Endothelial cell of umbilical vein (primary cell): ENCODE results near the gene MATCAP1.

ENCODE experiments used
- CTCF ChIP-seq, 2 donors: IDR thresholded peaks; 1 replicate in 1 of 2; 2 replicates in 1 of 2; pipeline ENCODE4 v1.5.1; 2011; ENCODE audit warnings: low read length in 2 of 2, mild to moderate bottlenecking in 2 of 2, moderate library complexity in 2 of 2, control low read depth in 1 of 2, inconsistent platforms in 1 of 2, low read depth in 1 of 2; ENCODE audit not compliant: insufficient read depth in 1 of 2; ENCODE audit errors: extremely low read depth in 1 of 2
- EZH2 ChIP-seq: IDR thresholded peaks from 2 replicates; pipeline ENCODE4 v1.6.1; 2012; ENCODE audit warnings: borderline replicate concordance, low read depth, mild to moderate bottlenecking, moderate library complexity, low read length, inconsistent platforms; ENCODE audit not compliant: severe bottlenecking

- no peak for TF ChIP-seq CTCF (IDR thresholded peaks at IDR 0.05; ENCODE audit: extremely low read depth in 1 of 2, insufficient read depth in 1 of 2, low read depth in 1 of 2, low read length in 2 of 2)
- no peak for TF ChIP-seq EZH2
Measured at GRCh38 chr16:67148221-67148620, 35.5 kb downstream of the MATCAP1 start.
